ENCODE measurements around the gene MRO.

The MRO gene

DNA sequence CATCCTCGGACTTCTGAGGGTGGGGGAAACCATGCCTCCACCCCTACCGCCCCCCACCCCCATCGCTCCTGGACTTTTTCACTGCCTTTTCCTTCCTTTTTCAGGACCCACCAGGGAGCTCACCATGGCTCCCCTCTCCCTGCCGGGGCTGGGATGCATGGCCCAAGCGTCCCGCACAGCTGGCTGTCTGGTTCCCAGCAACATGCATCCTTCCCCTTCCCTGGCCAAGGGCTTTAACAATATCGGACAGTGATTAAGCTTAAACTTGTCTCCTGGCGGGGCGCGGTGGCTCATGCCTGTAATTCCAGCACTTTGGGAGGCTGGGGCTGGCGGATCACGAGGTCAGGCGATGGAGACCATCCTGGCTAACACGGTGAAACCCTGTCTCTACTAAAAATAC is 44.1 kb downstream of the MRO start:
- in situ Hi-C loops (cut with HindIII; ENCODE audit: low pct_unique_long_range_greater_than_20kb, low sequenced_read_pairs): no loop called here

GRCh38 chr18:50775207-50775606 is 44.6 kb downstream of the MRO start:
- in situ Hi-C loops (cut with HindIII; ENCODE audit: low pct_unique_long_range_greater_than_20kb, low sequenced_read_pairs): no loop called here
- no peak for DNase-seq (ENCODE audit: low read depth in 1 of 2, low spot score in 1 of 2)
- TF ChIP-seq JUND (IDR thresholded peaks at IDR 0.05; ENCODE audit: low read depth): no peak

More for the DNA sequence above, 44.1 kb downstream of the MRO start:
- TF ChIP-seq JUND (IDR thresholded peaks at IDR 0.05; ENCODE audit: low read depth): no peak
- no peak for DNase-seq (ENCODE audit: low read depth in 1 of 2, low spot score in 1 of 2)

DNA sequence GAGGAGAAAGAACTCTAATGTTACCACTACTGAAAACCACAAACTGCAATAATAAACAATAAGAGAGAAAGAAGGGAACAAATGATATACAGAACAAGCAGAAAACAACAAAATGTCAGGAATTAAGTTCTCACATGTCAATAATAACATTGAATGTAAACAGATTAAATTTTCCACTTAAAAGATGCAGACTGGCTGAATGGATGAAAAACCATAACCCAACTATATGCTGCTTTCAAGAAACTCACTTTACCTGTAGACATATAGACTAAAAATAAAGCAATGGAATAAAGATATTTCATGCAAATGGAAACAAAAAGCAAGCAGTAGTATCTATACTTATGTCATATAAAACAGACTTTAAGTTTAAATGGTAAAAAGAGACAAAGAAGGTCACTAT is 50.4 kb downstream of the MRO start:
- no peak for TF ChIP-seq JUND (IDR thresholded peaks at IDR 0.05; ENCODE audit: low read depth)
- in situ Hi-C loops (cut with HindIII; ENCODE audit: low pct_unique_long_range_greater_than_20kb, low sequenced_read_pairs): no loop called here
- no peak for DNase-seq (ENCODE audit: low read depth in 1 of 2, low spot score in 1 of 2)

GRCh38 chr18:50757358-50757757 is 62.5 kb downstream of the MRO start:
- DNase-seq (ENCODE audit: low read depth in 1 of 2, low spot score in 1 of 2): no peak
- TF ChIP-seq JUND (IDR thresholded peaks at IDR 0.05; ENCODE audit: low read depth): no peak
- in situ Hi-C loops (cut with HindIII; ENCODE audit: low pct_unique_long_range_greater_than_20kb, low sequenced_read_pairs): no loop called here

GRCh38 chr18:50754297-50754696 is 65.5 kb downstream of the MRO start:
- in situ Hi-C loops (cut with HindIII; ENCODE audit: low pct_unique_long_range_greater_than_20kb, low sequenced_read_pairs): no loop called here
- no peak for DNase-seq (ENCODE audit: low read depth in 1 of 2, low spot score in 1 of 2)
- no peak for TF ChIP-seq JUND (IDR thresholded peaks at IDR 0.05; ENCODE audit: low read depth)

DNA sequence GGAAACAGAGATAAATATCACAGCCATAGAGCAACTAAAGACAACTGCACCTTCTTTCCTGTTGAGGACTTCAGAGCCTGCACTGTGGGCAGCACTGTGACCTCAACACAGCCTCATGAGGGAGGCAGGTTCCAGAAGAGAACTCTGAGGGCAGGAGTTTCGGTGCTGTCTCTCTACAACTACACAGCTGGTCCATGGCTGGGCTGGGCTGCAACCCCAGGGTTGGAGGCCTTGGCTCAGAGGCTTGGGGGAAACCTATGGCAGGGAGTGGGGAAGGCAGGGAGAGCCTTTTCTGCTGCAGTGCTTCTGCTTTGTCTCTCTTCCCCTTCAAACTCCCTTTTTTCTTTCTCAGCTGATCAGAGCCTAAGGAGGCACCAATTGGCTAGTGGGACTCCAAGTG is 66.5 kb downstream of the MRO start:
- TF ChIP-seq JUND (IDR thresholded peaks at IDR 0.05; ENCODE audit: low read depth): no peak
- no peak for DNase-seq (ENCODE audit: low read depth in 1 of 2, low spot score in 1 of 2)
- in situ Hi-C loops (cut with HindIII; ENCODE audit: low pct_unique_long_range_greater_than_20kb, low sequenced_read_pairs): no loop called here

DNA sequence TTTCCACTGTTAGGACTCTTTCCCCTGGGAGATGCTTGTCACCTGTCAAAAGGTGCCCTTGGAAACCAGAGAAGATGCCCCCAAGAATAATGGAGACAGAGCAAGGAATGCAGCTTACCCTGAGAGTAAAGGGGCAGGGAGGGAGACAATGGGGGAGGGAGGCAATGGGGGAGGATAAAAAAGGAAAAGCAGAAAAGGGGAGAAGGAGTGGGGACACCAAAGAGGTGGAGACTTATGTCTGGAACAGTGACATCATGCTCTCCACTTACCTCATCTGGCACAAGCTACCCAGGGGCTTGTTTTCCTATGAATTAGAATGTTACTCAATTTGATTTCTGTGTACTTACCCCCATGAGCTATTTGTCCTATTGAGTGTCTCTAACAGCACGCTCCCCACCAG is 67.9 kb downstream of the MRO start:
- in situ Hi-C loops (cut with HindIII; ENCODE audit: low pct_unique_long_range_greater_than_20kb, low sequenced_read_pairs): no loop called here
- no peak for TF ChIP-seq JUND (IDR thresholded peaks at IDR 0.05; ENCODE audit: low read depth)
- DNase-seq (ENCODE audit: low read depth in 1 of 2, low spot score in 1 of 2): no peak

GRCh38 chr18:50751490-50751889 is 68.3 kb downstream of the MRO start:
- in situ Hi-C loops (cut with HindIII; ENCODE audit: low pct_unique_long_range_greater_than_20kb, low sequenced_read_pairs): no loop called here
- DNase-seq (ENCODE audit: low read depth in 1 of 2, low spot score in 1 of 2): no peak
- TF ChIP-seq JUND (IDR thresholded peaks at IDR 0.05; ENCODE audit: low read depth): no peak

DNA sequence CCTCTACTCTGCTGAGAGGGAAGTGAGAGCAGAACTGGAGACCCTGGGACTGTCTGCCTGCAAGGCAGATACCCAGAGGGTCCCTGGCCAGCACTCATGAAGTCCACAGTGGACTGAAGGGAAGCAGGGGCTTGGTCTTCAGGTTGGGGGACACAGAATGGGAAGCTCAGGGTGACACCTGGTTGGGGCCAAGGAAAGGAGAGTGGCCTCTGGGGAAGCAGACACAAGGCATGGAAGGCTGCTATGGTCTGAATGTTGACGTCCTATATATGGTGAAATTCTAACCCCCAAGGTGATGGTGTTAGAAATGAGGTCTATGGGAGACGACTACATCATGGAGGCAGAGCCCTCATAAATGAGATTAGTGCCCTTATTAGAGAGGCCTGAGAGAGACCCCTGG is 69.3 kb downstream of the MRO start:
- TF ChIP-seq JUND (IDR thresholded peaks at IDR 0.05; ENCODE audit: low read depth): no peak
- in situ Hi-C loops (cut with HindIII; ENCODE audit: low pct_unique_long_range_greater_than_20kb, low sequenced_read_pairs): no loop called here
- no peak for DNase-seq (ENCODE audit: low read depth in 1 of 2, low spot score in 1 of 2)

GRCh38 chr18:50749945-50750344 is 69.9 kb downstream of the MRO start:
- no peak for DNase-seq (ENCODE audit: low read depth in 1 of 2, low spot score in 1 of 2)
- TF ChIP-seq JUND (IDR thresholded peaks at IDR 0.05; ENCODE audit: low read depth): no peak
- in situ Hi-C loops (cut with HindIII; ENCODE audit: low pct_unique_long_range_greater_than_20kb, low sequenced_read_pairs): no loop called here

- in situ Hi-C loops (cut with HindIII; ENCODE audit: low pct_unique_long_range_greater_than_20kb, low sequenced_read_pairs): no loop called here
- DNase-seq (ENCODE audit: low read depth in 1 of 2, low spot score in 1 of 2): no peak
- TF ChIP-seq JUND (IDR thresholded peaks at IDR 0.05; ENCODE audit: low read depth): no peak
These were observed 70.4 kb downstream of the MRO start for GRCh38 chr18:50749421-50749820.

GRCh38 chr18:50748243-50749229 is 71.3 kb downstream of the MRO start:
- no peak for TF ChIP-seq JUND (IDR thresholded peaks at IDR 0.05; ENCODE audit: low read depth)
- no peak for DNase-seq (ENCODE audit: low read depth in 1 of 2, low spot score in 1 of 2)
- in situ Hi-C loops (cut with HindIII; ENCODE audit: low pct_unique_long_range_greater_than_20kb, low sequenced_read_pairs): no loop called here

GRCh38 chr18:50747849-50748242 is 72.0 kb downstream of the MRO start:
- DNase-seq (ENCODE audit: low read depth in 1 of 2, low spot score in 1 of 2): no peak
- TF ChIP-seq JUND (IDR thresholded peaks at IDR 0.05; ENCODE audit: low read depth): no peak
- in situ Hi-C loops (cut with HindIII; ENCODE audit: low pct_unique_long_range_greater_than_20kb, low sequenced_read_pairs): no loop called here

DNA sequence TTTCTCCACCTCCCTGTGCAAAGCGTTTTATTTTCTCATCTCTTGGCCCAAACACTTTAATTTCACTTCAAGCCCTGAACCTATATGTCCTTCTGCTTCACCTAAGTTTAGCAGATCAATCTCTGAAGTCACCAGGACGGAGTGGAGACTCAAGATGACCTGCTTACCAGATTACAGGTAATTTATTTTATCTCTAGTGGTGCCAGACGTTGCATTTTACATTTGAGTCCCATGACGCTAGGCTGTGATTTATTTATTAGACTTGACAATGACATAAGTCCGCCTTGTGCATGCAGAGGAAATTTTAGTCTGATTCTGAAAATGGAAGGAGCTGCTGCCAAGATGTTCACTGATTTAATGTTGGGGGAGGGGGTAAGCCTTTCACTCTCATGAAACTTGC is 73.9 kb downstream of the MRO start:
- in situ Hi-C loops (cut with HindIII; ENCODE audit: low pct_unique_long_range_greater_than_20kb, low sequenced_read_pairs): no loop called here
- no peak for DNase-seq (ENCODE audit: low read depth in 1 of 2, low spot score in 1 of 2)
- TF ChIP-seq JUND (IDR thresholded peaks at IDR 0.05; ENCODE audit: low read depth): no peak

All from T47D (cell line).